ENCODE data around the gene GTF2F1.

GRCh38 chr19:6409346-6409745 is 16.4 kb upstream of the GTF2F1 start:
- TF ChIP-seq POLR2A (IDR thresholded peaks at IDR 0.05) (no peak), CTCF (IDR thresholded peaks at IDR 0.05) (no peak), POLR2AphosphoS5 (IDR thresholded peaks at IDR 0.05) (no peak)
